Upper lobe of left lung (tissue), 6 donors: Measurements from ENCODE around the gene LELP1. TPM values are rescaled to one million over a fixed set of nuclear protein-coding genes. Genes with fewer than 3 reads are reported as not detected.

ENCODE experiments used
- ATAC-seq, 2 donors: fragments of 200-7000 bp; cut with Tn5 transposase; one replicate each; pipeline ENCODE4 v1.9.1; 2022; ENCODE audit warnings: mild to moderate bottlenecking in 2 of 2, moderate library complexity in 2 of 2; ENCODE audit not compliant: low FRiP score in 2 of 2
- DNase-seq, 2 donors: peaks; one replicate each; pipeline ENCODE4 v3.0.0-alpha.2; 2019 to 2020
- H3K27ac ChIP-seq, 4 donors: fragments of 200-600 bp; sonication (generic); one replicate each; pipeline ENCODE4 v1.5.1; 2016 to 2019
- H3K27me3 ChIP-seq, 4 donors: fragments of 200-600 bp; sonication (generic); one replicate each; pipeline ENCODE4 v1.5.1; 2017 to 2019
- H3K36me3 ChIP-seq, 4 donors: fragments of 200-600 bp; sonication (generic); one replicate each; pipeline ENCODE4 v1.5.1; 2016 to 2019
- H3K4me1 ChIP-seq, 4 donors: fragments of 200-600 bp; sonication (generic); one replicate each; pipeline ENCODE4 v1.5.1; 2018 to 2019
- H3K4me3 ChIP-seq, 4 donors: fragments of 200-600 bp; sonication (generic); one replicate each; pipeline ENCODE4 v1.5.1; 2017 to 2019; ENCODE audit warnings: mild to moderate bottlenecking in 2 of 4, moderate library complexity in 1 of 4
- H3K9me3 ChIP-seq, 4 donors: fragments of 200-600 bp; sonication (generic); one replicate each; pipeline ENCODE4 v1.5.1; 2018 to 2019
- CTCF ChIP-seq, 6 experiments: fragments of 450-650 bp in 4 of 6; fragments of 200-600 bp in 2 of 6; sonication (generic) in 2 of 6; IDR thresholded peaks; one replicate each; pipeline ENCODE4 v1.5.1; 2016 to 2019; ENCODE audit warnings: antibody characterized with exemption in 6 of 6
- EP300 ChIP-seq, 4 donors: sonication (generic); formaldehyde crosslinking; IDR thresholded peaks; one replicate each; pipeline ENCODE4 v1.5.1; 2017; ENCODE audit warnings: antibody characterized with exemption in 4 of 4, control low read depth in 2 of 4
- POLR2A ChIP-seq, 4 donors: fragments of 450-650 bp; IDR thresholded peaks; one replicate each; pipeline ENCODE4 v1.5.1; 2016 to 2017; ENCODE audit warnings: antibody characterized with exemption in 4 of 4, mild to moderate bottlenecking in 2 of 4
- POLR2AphosphoS5 ChIP-seq, 2 donors: sonication (generic); formaldehyde crosslinking; IDR thresholded peaks; one replicate each; pipeline ENCODE4 v1.5.1; 2017; ENCODE audit warnings: antibody characterized with exemption in 2 of 2
- WGBS, 2 donors: methylation state at CpG; one replicate each; pipeline ENCODE4 v1.1.5; 2017 to 2018; 5-methylcytosine and 5-hydroxymethylcytosine counted together
- total RNA-seq, 6 donors: library from RNA; depleted of rRNA in 4 of 6; stranded (reverse); fragments of >200 nt in 4 of 6; gene quantifications; one replicate each; pipeline versions ENCODE4 v1.1.0 to v1.2.1, GENCODE V29; 2016 to 2021
- donor health status: DM: no; HTN: no; CAD: no; lungs with moderate emphysema.
- donor health status: DM: no; HTN: yes; CAD: no; lungs with severe emphysema.

The LELP1 gene
- not detected for total RNA-seq

GRCh38 chr1:153203130-153203529 is at the start of gene LELP1:
TSS of gene LELP1 (plus strand) at chr1:153203430. CDS start at chr1:153204708, 1,278 bp downstream.
- TF ChIP-seq CTCF (IDR thresholded peaks at IDR 0.05) (no peak), POLR2AphosphoS5 (IDR thresholded peaks at IDR 0.05) (no peak), POLR2A (IDR thresholded peaks at IDR 0.05) (no peak), EP300 (IDR thresholded peaks at IDR 0.05) (no peak)
- Histone ChIP-seq H3K27ac (no peak within 1 kb of the TSS), H3K9me3 (no peaks in the 10 kb centered on the region), H3K36me3 (no peaks in the 10 kb centered on the region), H3K4me1 (no peaks in the 10 kb centered on the region), H3K4me3 (no peak within 1 kb of the TSS), H3K27me3 (no peaks in the 10 kb centered on the region)
- WGBS, 2 donors: 67% methylated on average over 1 of the region's 1 CpG; no CpG with 5 or more reads in 1 of the 2 donors
- DNase-seq (no peak), ATAC-seq (no peak)

GRCh38 chr1:153155541-153155940 is 47.7 kb upstream of the LELP1 start:
- Histone ChIP-seq H3K9me3 (peaks cover 0 to 10% (median 4%) of the 10 kb centered on the region in 4 donors), H3K4me3 (no peak overlapping the region), H3K36me3 (no peaks in the 10 kb centered on the region), H3K27me3 (no peaks in the 10 kb centered on the region), H3K27ac (no peak overlapping the region), H3K4me1 (no peaks in the 10 kb centered on the region)
- no peak for ATAC-seq
- no peak for TF ChIP-seq EP300 (IDR thresholded peaks at IDR 0.05)
- TF ChIP-seq POLR2AphosphoS5 (IDR thresholded peaks at IDR 0.05): no peak
- no peak for TF ChIP-seq POLR2A (IDR thresholded peaks at IDR 0.05)
- TF ChIP-seq CTCF (IDR thresholded peaks at IDR 0.05): no peak
- 89 to 95% methylated on average over 2 of the region's 2 CpGs for WGBS, 2 donors
- no peak for DNase-seq

GRCh38 chr1:153168686-153169085 is 34.5 kb upstream of the LELP1 start:
- no peak overlapping the region for H3K4me3 ChIP-seq
- no peaks in the 10 kb centered on the region for H3K9me3 ChIP-seq
- ATAC-seq: no peak
- H3K4me1 ChIP-seq: no peaks in the 10 kb centered on the region
- H3K36me3 ChIP-seq: no peaks in the 10 kb centered on the region
- no peaks in the 10 kb centered on the region for H3K27me3 ChIP-seq
- H3K27ac ChIP-seq: no peak overlapping the region
- WGBS, 2 donors: 72 to 77% methylated on average over 2 of the region's 2 CpGs
- DNase-seq: no peak
- no peak for TF ChIP-seq POLR2AphosphoS5 (IDR thresholded peaks at IDR 0.05)
- TF ChIP-seq POLR2A (IDR thresholded peaks at IDR 0.05): no peak
- no peak for TF ChIP-seq EP300 (IDR thresholded peaks at IDR 0.05)
- TF ChIP-seq CTCF (IDR thresholded peaks at IDR 0.05): no peak

GRCh38 chr1:153174624-153175023 is 28.6 kb upstream of the LELP1 start:
- Histone ChIP-seq H3K27me3 (no peaks in the 10 kb centered on the region), H3K9me3 (no peaks in the 10 kb centered on the region), H3K36me3 (no peaks in the 10 kb centered on the region), H3K4me3 (no peak overlapping the region), H3K27ac (no peak overlapping the region), H3K4me1 (no peaks in the 10 kb centered on the region)
- no peak for ATAC-seq
- no peak for DNase-seq
- TF ChIP-seq EP300 (IDR thresholded peaks at IDR 0.05) (no peak), POLR2A (IDR thresholded peaks at IDR 0.05) (no peak), CTCF (IDR thresholded peaks at IDR 0.05) (no peak), POLR2AphosphoS5 (IDR thresholded peaks at IDR 0.05) (no peak)

GRCh38 chr1:153178922-153179321 is 24.3 kb upstream of the LELP1 start:
- Histone ChIP-seq H3K36me3 (no peaks in the 10 kb centered on the region), H3K9me3 (no peaks in the 10 kb centered on the region), H3K27ac (no peak overlapping the region), H3K4me3 (no peak overlapping the region), H3K27me3 (no peaks in the 10 kb centered on the region), H3K4me1 (no peaks in the 10 kb centered on the region)
- ATAC-seq (no peak), DNase-seq (no peak)
- TF ChIP-seq POLR2A (IDR thresholded peaks at IDR 0.05) (no peak), EP300 (IDR thresholded peaks at IDR 0.05) (no peak), POLR2AphosphoS5 (IDR thresholded peaks at IDR 0.05) (no peak), CTCF (IDR thresholded peaks at IDR 0.05) (no peak)
